ENCODE results near the gene PLXNA4. TPM values are rescaled to one million over a fixed set of nuclear protein-coding genes. Genes with fewer than 3 reads are reported as not detected.
A peak's percentile ranks its signal among the peaks of the same experiment; 100 is the strongest.

The PLXNA4 gene
- polyA plus RNA-seq, 2 donors, result 0.44 to 0.55 TPM

- Histone ChIP-seq H3K9me3 (ENCODE audit: control insufficient read depth in 2 of 2, insufficient read depth in 1 of 2, low read depth in 1 of 2, low read length in 1 of 2) (no peaks in the 10 kb centered on the region), H3K36me3 (ENCODE audit: control insufficient read depth in 2 of 2, insufficient read depth in 2 of 2, low read length in 1 of 2) (no peaks in the 10 kb centered on the region), H3K4me1 (ENCODE audit: control insufficient read depth in 2 of 2, insufficient read depth in 2 of 2, low read length in 1 of 2) (no peaks in the 10 kb centered on the region), H3K4me3 (ENCODE audit: low read depth in 1 of 2, low read length in 2 of 2) (no peak overlapping the region), H3K27ac (ENCODE audit: low read depth in 2 of 2, low read length in 1 of 2) (no peak overlapping the region), H3K27me3 (ENCODE audit: control insufficient read depth in 1 of 2, insufficient read depth in 2 of 2, low read length in 2 of 2) (no peaks in the 10 kb centered on the region)
- 78 to 84% methylated on average over 5 of the region's 5 CpGs for WGBS, 2 donors
These were observed 212.0 kb downstream of the PLXNA4 start for GRCh38 chr7:132364226-132364625.

- no peak overlapping the region for H3K4me3 ChIP-seq (ENCODE audit: low read depth in 1 of 2, low read length in 2 of 2)
- no peaks in the 10 kb centered on the region for H3K9me3 ChIP-seq (ENCODE audit: control insufficient read depth in 2 of 2, insufficient read depth in 1 of 2, low read depth in 1 of 2, low read length in 1 of 2)
- no peaks in the 10 kb centered on the region for H3K4me1 ChIP-seq (ENCODE audit: control insufficient read depth in 2 of 2, insufficient read depth in 2 of 2, low read length in 1 of 2)
- WGBS, 2 donors, result 87 to 94% methylated on average over 2 of the region's 2 CpGs
- H3K36me3 ChIP-seq (ENCODE audit: control insufficient read depth in 2 of 2, insufficient read depth in 2 of 2, low read length in 1 of 2), result no peaks in the 10 kb centered on the region
- H3K27ac ChIP-seq (ENCODE audit: low read depth in 2 of 2, low read length in 1 of 2), result no peak overlapping the region
- H3K27me3 ChIP-seq (ENCODE audit: control insufficient read depth in 1 of 2, insufficient read depth in 2 of 2, low read length in 2 of 2), result no peaks in the 10 kb centered on the region
These were observed 214.2 kb downstream of the PLXNA4 start for GRCh38 chr7:132362059-132362458.

DNA sequence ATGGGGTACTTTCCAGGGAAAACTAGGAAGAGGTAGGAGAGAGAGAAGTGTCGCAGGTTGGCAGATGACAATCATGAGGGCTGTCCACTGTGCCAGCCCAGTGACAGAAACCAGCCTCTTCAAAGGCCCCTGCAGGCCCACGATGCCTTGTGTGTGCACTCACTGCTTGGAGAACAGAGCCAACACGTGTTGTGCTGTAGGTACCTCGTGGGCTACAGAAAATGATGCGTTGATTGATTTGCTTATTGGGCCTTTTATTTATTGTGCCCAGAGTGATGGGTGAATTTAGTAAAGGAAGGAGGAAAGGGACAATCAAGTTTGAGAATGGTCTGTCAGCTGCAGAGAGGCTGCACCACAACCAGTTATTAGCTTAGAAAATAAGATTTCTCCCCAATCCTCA lies 215.1 kb downstream of the PLXNA4 start:
- Histone ChIP-seq H3K36me3 (ENCODE audit: control insufficient read depth in 2 of 2, insufficient read depth in 2 of 2, low read length in 1 of 2) (no peaks in the 10 kb centered on the region), H3K4me1 (ENCODE audit: control insufficient read depth in 2 of 2, insufficient read depth in 2 of 2, low read length in 1 of 2) (no peaks in the 10 kb centered on the region), H3K4me3 (ENCODE audit: low read depth in 1 of 2, low read length in 2 of 2) (no peak overlapping the region), H3K27me3 (ENCODE audit: control insufficient read depth in 1 of 2, insufficient read depth in 2 of 2, low read length in 2 of 2) (no peaks in the 10 kb centered on the region), H3K9me3 (ENCODE audit: control insufficient read depth in 2 of 2, insufficient read depth in 1 of 2, low read depth in 1 of 2, low read length in 1 of 2) (no peaks in the 10 kb centered on the region), H3K27ac (ENCODE audit: low read depth in 2 of 2, low read length in 1 of 2) (no peak overlapping the region)
- WGBS, 2 donors, result 66 to 78% methylated on average over 5 of the region's 5 CpGs

GRCh38 chr7:132359743-132360142 lies 216.5 kb downstream of the PLXNA4 start:
- Histone ChIP-seq H3K36me3 (ENCODE audit: control insufficient read depth in 2 of 2, insufficient read depth in 2 of 2, low read length in 1 of 2) (no peaks in the 10 kb centered on the region), H3K9me3 (ENCODE audit: control insufficient read depth in 2 of 2, insufficient read depth in 1 of 2, low read depth in 1 of 2, low read length in 1 of 2) (no peaks in the 10 kb centered on the region), H3K27ac (ENCODE audit: low read depth in 2 of 2, low read length in 1 of 2) (no peak overlapping the region), H3K4me1 (ENCODE audit: control insufficient read depth in 2 of 2, insufficient read depth in 2 of 2, low read length in 1 of 2) (no peaks in the 10 kb centered on the region), H3K4me3 (ENCODE audit: low read depth in 1 of 2, low read length in 2 of 2) (no peak overlapping the region), H3K27me3 (ENCODE audit: control insufficient read depth in 1 of 2, insufficient read depth in 2 of 2, low read length in 2 of 2) (no peaks in the 10 kb centered on the region)
- WGBS, 2 donors, result 88 to 93% methylated on average over 3 of the region's 3 CpGs

- no peak overlapping the region for H3K4me3 ChIP-seq (ENCODE audit: low read depth in 1 of 2, low read length in 2 of 2)
- no peaks in the 10 kb centered on the region for H3K27me3 ChIP-seq (ENCODE audit: control insufficient read depth in 1 of 2, insufficient read depth in 2 of 2, low read length in 2 of 2)
- no peaks in the 10 kb centered on the region for H3K4me1 ChIP-seq (ENCODE audit: control insufficient read depth in 2 of 2, insufficient read depth in 2 of 2, low read length in 1 of 2)
- no peak overlapping the region for H3K27ac ChIP-seq (ENCODE audit: low read depth in 2 of 2, low read length in 1 of 2)
- H3K9me3 ChIP-seq (ENCODE audit: control insufficient read depth in 2 of 2, insufficient read depth in 1 of 2, low read depth in 1 of 2, low read length in 1 of 2), result no peaks in the 10 kb centered on the region
- H3K36me3 ChIP-seq (ENCODE audit: control insufficient read depth in 2 of 2, insufficient read depth in 2 of 2, low read length in 1 of 2), result no peaks in the 10 kb centered on the region
- 68 to 73% methylated on average over 5 of the region's 5 CpGs for WGBS, 2 donors
These were observed 221.2 kb downstream of the PLXNA4 start for GRCh38 chr7:132355048-132355447.

DNA sequence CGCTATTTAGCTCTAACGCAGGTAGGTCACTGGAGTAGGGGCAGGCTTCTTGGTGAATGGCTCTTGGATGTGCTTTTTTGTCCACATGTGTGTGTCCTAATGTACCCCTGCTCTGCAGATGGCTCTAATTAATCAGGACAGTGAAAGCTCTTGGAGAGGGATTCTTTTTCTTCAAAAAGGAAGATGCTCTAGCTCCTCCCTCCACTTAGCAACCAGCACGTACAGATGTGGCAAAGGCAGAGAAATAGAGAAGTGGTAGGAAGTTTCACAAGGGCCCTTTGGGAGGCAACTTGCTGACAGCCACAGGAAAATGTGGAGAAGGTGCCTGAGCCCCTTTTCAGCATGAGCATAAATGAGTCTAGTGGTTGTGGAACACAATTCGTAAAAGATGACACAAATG lies 221.7 kb downstream of the PLXNA4 start:
- Histone ChIP-seq H3K36me3 (ENCODE audit: control insufficient read depth in 2 of 2, insufficient read depth in 2 of 2, low read length in 1 of 2) (no peaks in the 10 kb centered on the region), H3K27me3 (ENCODE audit: control insufficient read depth in 1 of 2, insufficient read depth in 2 of 2, low read length in 2 of 2) (no peaks in the 10 kb centered on the region), H3K27ac (ENCODE audit: low read depth in 2 of 2, low read length in 1 of 2) (no peak overlapping the region), H3K4me1 (ENCODE audit: control insufficient read depth in 2 of 2, insufficient read depth in 2 of 2, low read length in 1 of 2) (no peaks in the 10 kb centered on the region), H3K4me3 (ENCODE audit: low read depth in 1 of 2, low read length in 2 of 2) (no peak overlapping the region), H3K9me3 (ENCODE audit: control insufficient read depth in 2 of 2, insufficient read depth in 1 of 2, low read depth in 1 of 2, low read length in 1 of 2) (no peaks in the 10 kb centered on the region)
- WGBS, 2 donors, result 69 to 72% methylated on average over 4 of the region's 4 CpGs

DNA sequence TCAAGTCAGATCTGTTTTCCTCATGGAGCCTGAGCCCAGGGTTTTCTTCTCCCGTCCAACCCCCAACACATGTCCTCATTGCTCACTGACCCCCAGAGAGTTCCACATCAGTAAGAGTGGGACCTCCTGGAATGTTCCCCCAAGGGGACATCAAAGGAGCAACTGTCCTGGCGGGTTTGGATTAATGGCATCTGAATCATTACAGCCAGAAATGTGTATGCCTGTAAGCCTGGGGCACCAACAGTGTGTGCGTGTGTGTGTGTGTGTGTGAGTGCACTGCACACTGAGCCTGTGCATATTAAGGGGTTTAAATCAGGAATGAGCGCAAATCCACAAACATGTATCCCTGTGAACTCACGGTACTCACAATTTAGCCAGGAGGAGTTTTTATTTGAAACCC lies 222.3 kb downstream of the PLXNA4 start:
- no peaks in the 10 kb centered on the region for H3K9me3 ChIP-seq (ENCODE audit: control insufficient read depth in 2 of 2, insufficient read depth in 1 of 2, low read depth in 1 of 2, low read length in 1 of 2)
- H3K4me1 ChIP-seq (ENCODE audit: control insufficient read depth in 2 of 2, insufficient read depth in 2 of 2, low read length in 1 of 2), result no peaks in the 10 kb centered on the region
- no peak overlapping the region for H3K27ac ChIP-seq (ENCODE audit: low read depth in 2 of 2, low read length in 1 of 2)
- 65 to 72% methylated on average over 5 of the region's 5 CpGs for WGBS, 2 donors
- H3K4me3 ChIP-seq (ENCODE audit: low read depth in 1 of 2, low read length in 2 of 2), result no peak overlapping the region
- H3K36me3 ChIP-seq (ENCODE audit: control insufficient read depth in 2 of 2, insufficient read depth in 2 of 2, low read length in 1 of 2), result no peaks in the 10 kb centered on the region
- no peaks in the 10 kb centered on the region for H3K27me3 ChIP-seq (ENCODE audit: control insufficient read depth in 1 of 2, insufficient read depth in 2 of 2, low read length in 2 of 2)

DNA sequence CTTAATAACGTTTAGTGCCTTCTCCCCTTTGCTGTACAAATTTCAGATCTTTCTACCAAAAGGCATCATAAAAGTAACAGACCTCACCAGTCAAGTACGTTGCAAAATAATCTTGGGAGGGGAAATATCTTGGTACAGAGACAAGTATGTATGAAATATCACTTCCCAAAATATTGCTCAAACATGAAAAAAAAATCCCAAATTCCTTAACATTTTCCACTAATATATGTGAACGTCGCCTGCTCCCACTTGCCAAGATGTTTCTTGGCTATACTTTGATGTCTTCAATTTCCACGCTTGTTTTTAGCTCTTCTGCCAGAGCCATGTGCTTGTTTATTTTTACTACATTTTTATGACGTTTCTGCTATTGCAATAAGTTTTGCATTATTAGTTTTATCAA lies 223.5 kb downstream of the PLXNA4 start:
- Histone ChIP-seq H3K4me3 (ENCODE audit: low read depth in 1 of 2, low read length in 2 of 2) (no peak overlapping the region), H3K27me3 (ENCODE audit: control insufficient read depth in 1 of 2, insufficient read depth in 2 of 2, low read length in 2 of 2) (no peaks in the 10 kb centered on the region), H3K27ac (ENCODE audit: low read depth in 2 of 2, low read length in 1 of 2) (no peak overlapping the region), H3K4me1 (ENCODE audit: control insufficient read depth in 2 of 2, insufficient read depth in 2 of 2, low read length in 1 of 2) (no peaks in the 10 kb centered on the region), H3K9me3 (ENCODE audit: control insufficient read depth in 2 of 2, insufficient read depth in 1 of 2, low read depth in 1 of 2, low read length in 1 of 2) (no peaks in the 10 kb centered on the region), H3K36me3 (ENCODE audit: control insufficient read depth in 2 of 2, insufficient read depth in 2 of 2, low read length in 1 of 2) (no peaks in the 10 kb centered on the region)
- 37 to 49% methylated on average over 6 of the region's 6 CpGs for WGBS, 2 donors

DNA sequence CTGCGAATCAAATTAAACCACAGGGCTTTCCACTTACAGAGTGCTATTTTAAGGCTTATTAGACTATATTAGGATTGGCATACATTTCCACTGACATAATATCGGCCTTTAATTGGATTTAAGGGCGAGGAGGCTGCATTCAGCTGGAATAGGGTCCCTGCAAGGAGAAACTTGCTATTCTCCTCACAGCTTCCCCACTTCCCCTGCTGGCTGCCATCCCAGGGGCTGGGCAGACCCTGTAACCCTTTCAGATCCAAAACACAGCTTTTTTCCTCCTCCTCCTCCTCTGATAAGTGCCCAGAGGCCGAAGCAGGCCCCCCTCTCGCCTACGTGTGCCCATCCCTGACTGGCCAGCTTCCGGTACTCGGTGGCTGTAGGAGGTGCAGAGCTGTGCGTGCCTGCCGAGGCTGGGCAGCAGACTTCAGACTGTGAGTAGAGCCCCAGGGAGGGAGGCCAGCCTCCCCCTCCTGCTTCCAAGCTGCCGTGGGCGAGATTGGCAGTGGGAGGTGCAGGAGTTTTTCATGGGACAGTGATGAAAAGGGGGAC lies 224.2 kb downstream of the PLXNA4 start:
- H3K4me3 ChIP-seq (ENCODE audit: low read depth in 1 of 2, low read length in 2 of 2), result no peak overlapping the region

GRCh38 chr7:132350741-132351140 lies 225.5 kb downstream of the PLXNA4 start:
- H3K27ac ChIP-seq (ENCODE audit: low read depth in 2 of 2, low read length in 1 of 2), result no peak overlapping the region
- no peaks in the 10 kb centered on the region for H3K27me3 ChIP-seq (ENCODE audit: control insufficient read depth in 1 of 2, insufficient read depth in 2 of 2, low read length in 2 of 2)
- no peak overlapping the region for H3K4me3 ChIP-seq (ENCODE audit: low read depth in 1 of 2, low read length in 2 of 2)
- H3K4me1 ChIP-seq (ENCODE audit: control insufficient read depth in 2 of 2, insufficient read depth in 2 of 2, low read length in 1 of 2), result no peaks in the 10 kb centered on the region
- H3K36me3 ChIP-seq (ENCODE audit: control insufficient read depth in 2 of 2, insufficient read depth in 2 of 2, low read length in 1 of 2), result no peaks in the 10 kb centered on the region
- H3K9me3 ChIP-seq (ENCODE audit: control insufficient read depth in 2 of 2, insufficient read depth in 1 of 2, low read depth in 1 of 2, low read length in 1 of 2), result no peaks in the 10 kb centered on the region

More for the DNA sequence above, 224.2 kb downstream of the PLXNA4 start:
- Histone ChIP-seq H3K36me3 (ENCODE audit: control insufficient read depth in 2 of 2, insufficient read depth in 2 of 2, low read length in 1 of 2) (no peaks in the 10 kb centered on the region), H3K27me3 (ENCODE audit: control insufficient read depth in 1 of 2, insufficient read depth in 2 of 2, low read length in 2 of 2) (no peaks in the 10 kb centered on the region), H3K9me3 (ENCODE audit: control insufficient read depth in 2 of 2, insufficient read depth in 1 of 2, low read depth in 1 of 2, low read length in 1 of 2) (no peaks in the 10 kb centered on the region), H3K4me1 (ENCODE audit: control insufficient read depth in 2 of 2, insufficient read depth in 2 of 2, low read length in 1 of 2) (no peaks in the 10 kb centered on the region), H3K27ac (ENCODE audit: low read depth in 2 of 2, low read length in 1 of 2) (peak overlapping the region in 1 of 2 donors; percentile 43)
- 52 to 54% methylated on average over 12 of the region's 12 CpGs for WGBS, 2 donors

All from esophagus (tissue), 2 donors.